Hepatocyte (in vitro differentiated cells): ENCODE measurements around the gene PIBF1. TPM values are rescaled to one million over a fixed set of nuclear protein-coding genes. Genes with fewer than 3 reads are reported as not detected.

ENCODE experiments used
- DNase-seq: peaks from one replicate; pipeline ENCODE4 v3.0.0-alpha.2; 2016; ENCODE audit warnings: low spot score
- H2AFZ ChIP-seq: fragments of 200-600 bp; sonication (generic); 2 replicates; pipeline ENCODE4 v1.6.0; 2016; ENCODE audit warnings: antibody characterized with exemption, mild to moderate bottlenecking
- H3K27ac ChIP-seq: fragments of 200-600 bp; sonication (generic); 2 replicates; pipeline ENCODE4 v1.5.1; 2016; ENCODE audit warnings: mild to moderate bottlenecking
- H3K27me3 ChIP-seq: fragments of 200-600 bp; sonication (generic); 2 replicates; pipeline ENCODE4 v1.6.1; 2016
- H3K36me3 ChIP-seq: fragments of 200-600 bp; sonication (generic); replicated peaks from 2 replicates; pipeline ENCODE4 v1.5.1; 2016; ENCODE audit warnings: low read depth; ENCODE audit not compliant: insufficient read depth
- H3K4me1 ChIP-seq: fragments of 200-600 bp; sonication (generic); 2 replicates; pipeline ENCODE4 v1.5.1; 2016; ENCODE audit warnings: mild to moderate bottlenecking, moderate library complexity; ENCODE audit not compliant: insufficient read depth
- H3K4me2 ChIP-seq: fragments of 200-600 bp; sonication (generic); 2 replicates; pipeline ENCODE4 v1.6.0; 2016
- H3K4me3 ChIP-seq: fragments of 200-600 bp; sonication (generic); 2 replicates; pipeline ENCODE4 v1.5.1; 2016; ENCODE audit warnings: mild to moderate bottlenecking
- H3K79me2 ChIP-seq: fragments of 200-600 bp; sonication (generic); 2 replicates; pipeline ENCODE4 v1.6.0; 2017; ENCODE audit warnings: mild to moderate bottlenecking
- H3K9me2 ChIP-seq: fragments of 200-600 bp; sonication (generic); replicated peaks from 2 replicates; pipeline ENCODE4 v1.6.0; 2017; ENCODE audit warnings: mild to moderate bottlenecking; ENCODE audit not compliant: insufficient read depth
- H3K9me3 ChIP-seq: fragments of 200-600 bp; sonication (generic); 2 replicates; pipeline ENCODE4 v1.5.1; 2016; ENCODE audit warnings: low read depth, mild to moderate bottlenecking
- H4K20me1 ChIP-seq: fragments of 200-600 bp; sonication (generic); 2 replicates; pipeline ENCODE4 v1.6.0; 2016; ENCODE audit warnings: mild to moderate bottlenecking; ENCODE audit not compliant: insufficient read depth, poor library complexity, severe bottlenecking
- EZH2 ChIP-seq: fragments of 200-600 bp; sonication (generic); IDR thresholded peaks from 2 replicates; pipeline ENCODE4 v1.6.1; 2016; ENCODE audit warnings: antibody characterized with exemption, mild to moderate bottlenecking, borderline replicate concordance
- EZH2phosphoT487 ChIP-seq: fragments of 200-600 bp; sonication (generic); IDR thresholded peaks from one replicate; pipeline ENCODE4 v1.6.1; 2018; ENCODE audit warnings: antibody characterized with exemption, mild to moderate bottlenecking, low read depth, moderate library complexity; ENCODE audit not compliant: unreplicated experiment, severe bottlenecking
- WGBS: methylation state at CpG from one replicate; pipeline ENCODE4 v1.1.6; 2016; ENCODE audit warnings: low lambda C conversion rate; ENCODE audit errors: missing lambda C conversion rate; 5-methylcytosine and 5-hydroxymethylcytosine counted together
- polyA plus RNA-seq: library from polyadenylated mRNA; unstranded; fragments of >200 nt; fragmentation: Nextera tagmentation; extraction: Ambion mirVana; gene quantifications from 2 replicates; pipeline ENCODE4 v1.2.1, GENCODE V29; 2016
- total RNA-seq: library from RNA; depleted of rRNA; stranded (reverse); fragments of >200 nt; gene quantifications from 2 replicates; pipeline ENCODE4 v1.2.3, GENCODE V29; 2014
- TF ChIP-seq, protein P1 (sequence below): fragments of 200-600 bp; sonication (generic); IDR thresholded peaks from 2 replicates; pipeline ENCODE4 v1.5.1; 2016; ENCODE audit warnings: antibody characterized with exemption, mild to moderate bottlenecking; ENCODE audit not compliant: poor library complexity

PIBF1 gene
- total and polyA plus RNA-seq, 2 experiments from 2014 or later: 13.1 to 24.5 TPM

DNA sequence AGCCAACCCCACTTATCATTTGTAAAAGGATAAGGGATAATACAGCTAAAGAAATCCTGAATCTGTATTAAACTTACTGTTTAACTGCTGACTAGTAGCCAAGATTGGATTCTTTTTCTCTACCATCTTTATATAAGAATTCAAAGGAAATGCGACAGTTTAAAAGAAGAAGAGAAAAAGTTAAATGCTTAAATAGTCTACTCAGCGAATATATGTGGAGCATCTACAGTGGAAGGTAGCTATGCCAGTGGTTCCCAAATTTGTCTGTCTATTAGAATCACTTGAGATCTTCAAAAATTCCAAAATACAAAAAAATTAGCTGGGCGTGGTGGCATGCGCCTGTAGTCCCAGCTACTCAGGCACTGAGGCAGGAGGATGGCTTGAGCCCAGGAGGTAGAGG, 216.1 kb downstream of the PIBF1 start:
- no peak overlapping the region for H2AFZ ChIP-seq
- peaks cover 5% of the 10 kb centered on the region for H3K4me1 ChIP-seq
- no peaks in the 10 kb centered on the region for H3K9me2 ChIP-seq
- no peak overlapping the region for H3K4me2 ChIP-seq
- no peak for DNase-seq
- no peaks in the 10 kb centered on the region for H3K79me2 ChIP-seq
- TF ChIP-seq EZH2phosphoT487 (no peak), EZH2 (no peak)
- TF ChIP-seq, protein P1, sequence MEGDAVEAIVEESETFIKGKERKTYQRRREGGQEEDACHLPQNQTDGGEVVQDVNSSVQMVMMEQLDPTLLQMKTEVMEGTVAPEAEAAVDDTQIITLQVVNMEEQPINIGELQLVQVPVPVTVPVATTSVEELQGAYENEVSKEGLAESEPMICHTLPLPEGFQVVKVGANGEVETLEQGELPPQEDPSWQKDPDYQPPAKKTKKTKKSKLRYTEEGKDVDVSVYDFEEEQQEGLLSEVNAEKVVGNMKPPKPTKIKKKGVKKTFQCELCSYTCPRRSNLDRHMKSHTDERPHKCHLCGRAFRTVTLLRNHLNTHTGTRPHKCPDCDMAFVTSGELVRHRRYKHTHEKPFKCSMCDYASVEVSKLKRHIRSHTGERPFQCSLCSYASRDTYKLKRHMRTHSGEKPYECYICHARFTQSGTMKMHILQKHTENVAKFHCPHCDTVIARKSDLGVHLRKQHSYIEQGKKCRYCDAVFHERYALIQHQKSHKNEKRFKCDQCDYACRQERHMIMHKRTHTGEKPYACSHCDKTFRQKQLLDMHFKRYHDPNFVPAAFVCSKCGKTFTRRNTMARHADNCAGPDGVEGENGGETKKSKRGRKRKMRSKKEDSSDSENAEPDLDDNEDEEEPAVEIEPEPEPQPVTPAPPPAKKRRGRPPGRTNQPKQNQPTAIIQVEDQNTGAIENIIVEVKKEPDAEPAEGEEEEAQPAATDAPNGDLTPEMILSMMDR: no peak
- H3K27ac ChIP-seq: no peak overlapping the region
- H3K36me3 ChIP-seq: no peaks in the 10 kb centered on the region
- H3K27me3 ChIP-seq: no peaks in the 10 kb centered on the region
- no peak overlapping the region for H3K4me3 ChIP-seq
- no peaks in the 10 kb centered on the region for H3K9me3 ChIP-seq
- WGBS: over 99% methylated on average over 4 of the region's 4 CpGs
- no peaks in the 10 kb centered on the region for H4K20me1 ChIP-seq

DNA sequence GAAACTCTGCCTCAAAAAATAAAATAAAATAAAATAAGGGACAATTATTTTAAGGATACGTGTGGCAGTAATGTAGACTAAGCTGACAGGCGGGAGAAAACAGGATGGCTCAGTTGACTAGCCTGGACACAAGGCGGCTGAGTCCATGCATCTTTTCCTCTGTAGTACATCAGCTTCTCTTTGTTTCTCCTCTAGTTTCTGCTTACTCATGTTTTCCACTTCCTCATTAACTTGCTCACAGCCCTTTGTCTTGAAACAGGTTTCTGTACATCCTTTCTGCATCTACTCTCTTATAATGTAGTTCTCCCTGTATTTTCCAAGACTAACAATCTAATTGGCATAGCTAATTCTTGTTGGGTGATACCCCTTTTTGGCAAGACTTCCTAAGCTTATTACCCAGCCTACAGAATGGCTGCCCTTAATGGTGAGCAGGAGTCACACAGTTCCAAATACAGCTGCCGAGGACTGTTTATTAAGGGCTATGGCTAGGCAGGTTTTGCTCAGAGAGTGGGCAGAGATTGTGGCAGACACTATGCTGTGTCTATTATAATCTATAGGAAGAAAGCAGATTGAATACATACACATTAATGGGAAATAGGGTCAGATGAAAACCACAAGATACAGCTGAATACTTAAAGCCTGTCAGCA, 218.2 kb downstream of the PIBF1 start:
- Histone ChIP-seq H3K36me3 (no peaks in the 10 kb centered on the region), H2AFZ (peak overlapping the region; percentile 37), H3K4me1 (peaks cover 5% of the 10 kb centered on the region), H3K4me2 (no peak overlapping the region), H4K20me1 (no peaks in the 10 kb centered on the region), H3K9me3 (no peaks in the 10 kb centered on the region), H3K27ac (peak overlapping the region; percentile 56), H3K4me3 (no peak overlapping the region), H3K9me2 (no peaks in the 10 kb centered on the region), H3K27me3 (no peaks in the 10 kb centered on the region), H3K79me2 (no peaks in the 10 kb centered on the region)
- TF ChIP-seq EZH2 (no peak), EZH2phosphoT487 (no peak)
- TF ChIP-seq, protein P1: no peak
- DNase-seq: peak; percentile 34
- WGBS: 87% methylated on average over 4 of the region's 4 CpGs

GRCh38 chr13:73001971-73002370, 220.0 kb downstream of the PIBF1 start:
- TF ChIP-seq, protein P1: no peak
- TF ChIP-seq EZH2phosphoT487: no peak
- no peak for TF ChIP-seq EZH2

DNA sequence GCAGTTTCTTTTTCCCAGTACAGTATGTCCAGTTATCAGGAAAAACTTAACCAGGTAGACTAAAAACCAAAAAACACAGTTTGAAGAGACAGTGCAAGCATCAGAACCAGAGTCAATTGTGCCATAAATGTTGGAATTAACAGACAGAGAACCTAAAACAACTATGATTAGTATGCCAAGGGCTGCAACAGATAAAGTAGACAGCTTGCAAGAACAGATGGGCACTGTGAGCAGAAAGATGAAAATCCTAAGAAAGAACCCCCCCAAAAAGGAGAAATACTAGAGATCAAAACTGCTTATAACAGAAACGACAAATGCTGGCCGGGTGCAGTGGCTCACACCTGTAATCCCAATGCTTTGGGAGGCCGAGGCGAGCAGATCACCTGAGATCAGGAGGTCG, 229.8 kb downstream of the PIBF1 start:
- Histone ChIP-seq H3K4me3 (no peak overlapping the region), H3K36me3 (no peaks in the 10 kb centered on the region), H3K4me2 (no peak overlapping the region), H3K9me3 (no peaks in the 10 kb centered on the region), H3K27ac (no peak overlapping the region), H3K9me2 (no peaks in the 10 kb centered on the region), H4K20me1 (no peaks in the 10 kb centered on the region), H3K27me3 (no peaks in the 10 kb centered on the region), H3K4me1 (peaks cover 5% of the 10 kb centered on the region), H2AFZ (no peak overlapping the region), H3K79me2 (no peaks in the 10 kb centered on the region)
- TF ChIP-seq EZH2phosphoT487: no peak
- TF ChIP-seq, protein P1: no peak
- no peak for TF ChIP-seq EZH2
- 96% methylated on average over 5 of the region's 5 CpGs for whole genome bisulfite sequencing
- DNase-seq: no peak

More at GRCh38 chr13:73001971-73002370, 220.0 kb downstream of the PIBF1 start:
- H3K27ac ChIP-seq: no peak overlapping the region
- no peaks in the 10 kb centered on the region for H4K20me1 ChIP-seq
- H3K4me2 ChIP-seq: no peak overlapping the region
- no peaks in the 10 kb centered on the region for H3K9me3 ChIP-seq
- no peaks in the 10 kb centered on the region for H3K27me3 ChIP-seq
- H3K36me3 ChIP-seq: no peaks in the 10 kb centered on the region
- peaks cover 5% of the 10 kb centered on the region for H3K4me1 ChIP-seq
- no peaks in the 10 kb centered on the region for H3K79me2 ChIP-seq
- H3K9me2 ChIP-seq: no peaks in the 10 kb centered on the region
- no peak overlapping the region for H2AFZ ChIP-seq
- H3K4me3 ChIP-seq: no peak overlapping the region
- DNase-seq: no peak
